K562 (cell line): Measurements from ENCODE around the gene WDR45. TPM values are rescaled to one million over a fixed set of nuclear protein-coding genes. Genes with fewer than 3 reads are reported as not detected.

Experiments
- BRCA1 ChIP-seq, 2 experiments: fragments of 450-650 bp in 1 of 2; sonication (generic) in 1 of 2; formaldehyde crosslinking in 1 of 2; IDR thresholded peaks; 2 replicates each; pipeline versions ENCODE4 v1.5.0 to v1.6.1; 2017 to 2020; ENCODE audit warnings: mild to moderate bottlenecking in 1 of 2, missing genetic modification reagents in 1 of 2
- BRD9 ChIP-seq: fragments of 450-650 bp; IDR thresholded peaks from 2 replicates; pipeline ENCODE4 v1.6.1; 2018; ENCODE audit warnings: low read depth; ENCODE audit not compliant: partially characterized antibody
- ERF ChIP-seq: fragments of 450-650 bp; formaldehyde crosslinking; IDR thresholded peaks from 2 replicates; pipeline ENCODE4 v1.4.0; 2020; ENCODE audit warnings: mild to moderate bottlenecking, mixed read lengths
- EZH2 ChIP-seq: IDR thresholded peaks from 2 replicates; pipeline ENCODE4 v1.6.1; 2012; ENCODE audit warnings: low read depth, mild to moderate bottlenecking, inconsistent platforms, low read length, borderline replicate concordance
- FOXA3 ChIP-seq, 2 experiments: fragments of 450-650 bp in 1 of 2; sonication (generic) in 1 of 2; formaldehyde crosslinking; IDR thresholded peaks in 1 of 2; conservative IDR thresholded peaks in 1 of 2; 2 replicates each; pipeline versions ENCODE4 v1.4.0 to v1.8.0; 2020 to 2022; ENCODE audit warnings: mild to moderate bottlenecking in 2 of 2, missing genetic modification reagents in 1 of 2
- FOXJ2 ChIP-seq: fragments of 200-800 bp; sonication (Bioruptor generic); IDR thresholded peaks from 2 replicates; pipeline ENCODE4 v1.6.1; 2016; ENCODE audit warnings: missing genetic modification characterization, missing compliant biosample characterization
- FOXJ3 ChIP-seq: sonication (generic); formaldehyde crosslinking; IDR thresholded peaks from 2 replicates; pipeline ENCODE4 v1.4.0; 2020; ENCODE audit warnings: mild to moderate bottlenecking, missing genetic modification reagents
- GATAD2A ChIP-seq: fragments of 450-650 bp; IDR thresholded peaks from 2 replicates; pipeline ENCODE4 v1.6.1; 2017
- HBP1 ChIP-seq: fragments of 450-650 bp; formaldehyde crosslinking; IDR thresholded peaks from 2 replicates; pipeline ENCODE4 v1.4.0; 2022; ENCODE audit warnings: missing genetic modification characterization
- MEF2A ChIP-seq: IDR thresholded peaks from 2 replicates; pipeline ENCODE4 v1.6.1; 2011; ENCODE audit warnings: low read depth, mild to moderate bottlenecking, low read length, moderate library complexity; ENCODE audit not compliant: control insufficient read depth
- NCOA1 ChIP-seq: fragments of 450-650 bp; IDR thresholded peaks from 2 replicates; pipeline ENCODE4 v1.6.1; 2016; ENCODE audit warnings: low read depth
- PRDM10 ChIP-seq: fragments of 450-650 bp; IDR thresholded peaks from 2 replicates; pipeline ENCODE4 v1.6.1; 2018; ENCODE audit not compliant: partially characterized antibody
- SRSF3 ChIP-seq: fragments of 200-400 bp; formaldehyde crosslinking; IDR thresholded peaks from 2 replicates; pipeline ENCODE4 v1.6.1; 2016; ENCODE audit warnings: mild to moderate bottlenecking, low read length, moderate library complexity; ENCODE audit not compliant: insufficient read depth
- TAF7 ChIP-seq: fragments of 450-650 bp; IDR thresholded peaks from 2 replicates; pipeline ENCODE4 v1.6.1; 2016; ENCODE audit warnings: missing genetic modification characterization, missing compliant biosample characterization
- WHSC1 ChIP-seq: IDR thresholded peaks from one replicate; pipeline ENCODE4 v1.6.1; 2012; ENCODE audit warnings: low read length, control low read depth, inconsistent platforms
- ZNF347 ChIP-seq: fragments of 450-650 bp; formaldehyde crosslinking; IDR thresholded peaks from 2 replicates; pipeline ENCODE4 v1.4.0; 2020; ENCODE audit warnings: low read depth, mild to moderate bottlenecking, moderate library complexity
- ZNF589 ChIP-seq: fragments of 200-800 bp; sonication (Bioruptor generic); IDR thresholded peaks from 2 replicates; pipeline ENCODE4 v1.6.1; 2016; ENCODE audit warnings: low read depth, missing genetic modification characterization, missing compliant biosample characterization
- polyA plus RNA-seq, 8 experiments: library from polyadenylated mRNA; depleted of rRNA in 4 of 8; stranded (reverse) in 5 of 8; unstranded in 3 of 8; fragments of >200 nt; fragmentation: Nextera tagmentation in 2 of 8; fragmentation: Illumina TruSeq in 1 of 8; extraction: Ambion mirVana in 2 of 8; extraction: Trizol in 1 of 8; gene quantifications; 2 replicates each; pipeline versions ENCODE4 v1.2.1 to v1.2.3, GENCODE V29; 2011 to 2014; ENCODE audit warnings: inconsistent platforms in 1 of 8, missing spikeins in 1 of 8
- total RNA-seq, 7 experiments: library from RNA; depleted of rRNA in 6 of 7; stranded (reverse); fragments of >200 nt in 6 of 7; fragmentation: Illumina TruSeq in 2 of 7; extraction: Trizol in 2 of 7; gene quantifications; 2 replicates each; pipeline versions ENCODE4 v1.2.1 to v1.2.3, GENCODE V29; 2011 to 2021; ENCODE audit warnings: low replicate concordance in 1 of 7
- TF ChIP-seq, protein P1 (sequence below): fragments of 450-650 bp; IDR thresholded peaks from 2 replicates; pipeline ENCODE4 v1.6.1; 2016; ENCODE audit warnings: borderline replicate concordance

Gene WDR45
- total and polyA plus RNA-seq, 9 of the 15 experiments (the other 6 are each of a cell fraction or from before 2014, with no cell fraction given), result 19.4 to 136 (median 59.7) TPM

GRCh38 chrX:49079489-49080428, at the start of gene WDR45 (continued):
- peak; percentile 18 for TF ChIP-seq PRDM10
- no peak for TF ChIP-seq FOXJ3 (CRISPR knock-in tag)
- TF ChIP-seq NCOA1, result peak; percentile 12; the same call in 1 of the 2 replicates
- peak; percentile 28 for TF ChIP-seq BRD9
- TF ChIP-seq SRSF3, result no peak
- TF ChIP-seq FOXA3 (CRISPR knock-in tag; conservative IDR thresholded peaks at IDR 0.05 in 1 of 2, IDR thresholded peaks at IDR 0.05 in 1 of 2), result peak; percentile 24 to 86; a peak in 2 of 4 replicates
- TF ChIP-seq HBP1 (CRISPR knock-in tag), result 0 out of 2 replicates have a peak, but pooled peaks have one; percentile 40
- TF ChIP-seq GATAD2A, result no peak
- no peak for TF ChIP-seq EZH2
- 0 out of 2 replicates have a peak, but pooled peaks have one; percentile 8 for TF ChIP-seq MEF2A
- TF ChIP-seq TAF7 (tag), result no peak; the same call in none of the 2 replicates
- no peak for TF ChIP-seq BRCA1 (IDR thresholded peaks at IDR 0.05)
- no peak for TF ChIP-seq BRCA1 (CRISPR knock-in tag; IDR thresholded peaks at IDR 0.05)
- no peak for TF ChIP-seq ERF (CRISPR knock-in tag)
- TF ChIP-seq ZNF589 (CRISPR knock-in tag), result no peak
- TF ChIP-seq FOXJ2 (tag), result peak; percentile 19; the same call in 1 of the 2 replicates
- TF ChIP-seq WHSC1, result no peak
- no peak for TF ChIP-seq ZNF347 (CRISPR knock-in tag)
- TF ChIP-seq, protein P1, sequence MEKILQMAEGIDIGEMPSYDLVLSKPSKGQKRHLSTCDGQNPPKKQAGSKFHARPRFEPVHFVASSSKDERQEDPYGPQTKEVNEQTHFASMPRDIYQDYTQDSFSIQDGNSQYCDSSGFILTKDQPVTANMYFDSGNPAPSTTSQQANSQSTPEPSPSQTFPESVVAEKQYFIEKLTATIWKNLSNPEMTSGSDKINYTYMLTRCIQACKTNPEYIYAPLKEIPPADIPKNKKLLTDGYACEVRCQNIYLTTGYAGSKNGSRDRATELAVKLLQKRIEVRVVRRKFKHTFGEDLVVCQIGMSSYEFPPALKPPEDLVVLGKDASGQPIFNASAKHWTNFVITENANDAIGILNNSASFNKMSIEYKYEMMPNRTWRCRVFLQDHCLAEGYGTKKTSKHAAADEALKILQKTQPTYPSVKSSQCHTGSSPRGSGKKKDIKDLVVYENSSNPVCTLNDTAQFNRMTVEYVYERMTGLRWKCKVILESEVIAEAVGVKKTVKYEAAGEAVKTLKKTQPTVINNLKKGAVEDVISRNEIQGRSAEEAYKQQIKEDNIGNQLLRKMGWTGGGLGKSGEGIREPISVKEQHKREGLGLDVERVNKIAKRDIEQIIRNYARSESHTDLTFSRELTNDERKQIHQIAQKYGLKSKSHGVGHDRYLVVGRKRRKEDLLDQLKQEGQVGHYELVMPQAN, result peak; percentile 91
